ENCODE data around the gene SMAD6.
A peak's percentile ranks its signal among the peaks of the same experiment; 100 is the strongest.

The SMAD6 gene

DNA sequence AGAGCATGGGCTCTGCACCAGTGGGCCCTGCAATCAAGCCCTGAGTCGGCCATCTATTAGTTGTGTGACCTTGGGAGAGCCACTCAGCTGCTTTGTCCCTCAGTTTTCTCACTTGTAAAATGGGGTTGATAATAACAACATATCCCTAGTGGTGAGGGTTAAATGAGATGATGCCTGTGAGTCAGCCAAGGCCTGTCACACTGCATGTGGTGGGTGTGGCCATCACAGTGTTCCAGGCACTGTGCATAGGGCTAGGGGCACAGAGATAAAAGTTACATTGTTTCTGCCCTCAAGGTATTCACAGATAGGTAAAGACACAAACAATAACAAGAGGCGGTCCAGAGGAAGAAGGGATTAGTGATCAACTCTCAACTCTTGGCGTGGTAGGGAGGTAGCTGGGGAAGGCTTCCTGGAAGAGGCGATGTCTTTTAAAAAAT lies 19.5 kb downstream of the SMAD6 start:
- peak; percentile 57 for DNase-seq (ENCODE audit: low read depth)
- no peak overlapping the region for H3K4me3 ChIP-seq (ENCODE audit: low read length)
- TF ChIP-seq, protein P1, sequence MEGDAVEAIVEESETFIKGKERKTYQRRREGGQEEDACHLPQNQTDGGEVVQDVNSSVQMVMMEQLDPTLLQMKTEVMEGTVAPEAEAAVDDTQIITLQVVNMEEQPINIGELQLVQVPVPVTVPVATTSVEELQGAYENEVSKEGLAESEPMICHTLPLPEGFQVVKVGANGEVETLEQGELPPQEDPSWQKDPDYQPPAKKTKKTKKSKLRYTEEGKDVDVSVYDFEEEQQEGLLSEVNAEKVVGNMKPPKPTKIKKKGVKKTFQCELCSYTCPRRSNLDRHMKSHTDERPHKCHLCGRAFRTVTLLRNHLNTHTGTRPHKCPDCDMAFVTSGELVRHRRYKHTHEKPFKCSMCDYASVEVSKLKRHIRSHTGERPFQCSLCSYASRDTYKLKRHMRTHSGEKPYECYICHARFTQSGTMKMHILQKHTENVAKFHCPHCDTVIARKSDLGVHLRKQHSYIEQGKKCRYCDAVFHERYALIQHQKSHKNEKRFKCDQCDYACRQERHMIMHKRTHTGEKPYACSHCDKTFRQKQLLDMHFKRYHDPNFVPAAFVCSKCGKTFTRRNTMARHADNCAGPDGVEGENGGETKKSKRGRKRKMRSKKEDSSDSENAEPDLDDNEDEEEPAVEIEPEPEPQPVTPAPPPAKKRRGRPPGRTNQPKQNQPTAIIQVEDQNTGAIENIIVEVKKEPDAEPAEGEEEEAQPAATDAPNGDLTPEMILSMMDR (IDR thresholded peaks at IDR 0.05; ENCODE audit: insufficient read depth, low read depth, low read length, missing control alignments): no peak

- no peak for DNase-seq (ENCODE audit: low read depth)
- no peak overlapping the region for H3K4me3 ChIP-seq (ENCODE audit: low read length)
- TF ChIP-seq, protein P1 (IDR thresholded peaks at IDR 0.05; ENCODE audit: insufficient read depth, low read depth, low read length, missing control alignments): no peak
Measured at GRCh38 chr15:66721954-66722353, 19.9 kb downstream of the SMAD6 start.

GRCh38 chr15:66722757-66723540 lies 20.9 kb downstream of the SMAD6 start:
- TF ChIP-seq, protein P1 (IDR thresholded peaks at IDR 0.05; ENCODE audit: insufficient read depth, low read depth, low read length, missing control alignments): no peak
- H3K4me3 ChIP-seq (ENCODE audit: low read length): no peak overlapping the region
- DNase-seq (ENCODE audit: low read depth): no peak

DNA sequence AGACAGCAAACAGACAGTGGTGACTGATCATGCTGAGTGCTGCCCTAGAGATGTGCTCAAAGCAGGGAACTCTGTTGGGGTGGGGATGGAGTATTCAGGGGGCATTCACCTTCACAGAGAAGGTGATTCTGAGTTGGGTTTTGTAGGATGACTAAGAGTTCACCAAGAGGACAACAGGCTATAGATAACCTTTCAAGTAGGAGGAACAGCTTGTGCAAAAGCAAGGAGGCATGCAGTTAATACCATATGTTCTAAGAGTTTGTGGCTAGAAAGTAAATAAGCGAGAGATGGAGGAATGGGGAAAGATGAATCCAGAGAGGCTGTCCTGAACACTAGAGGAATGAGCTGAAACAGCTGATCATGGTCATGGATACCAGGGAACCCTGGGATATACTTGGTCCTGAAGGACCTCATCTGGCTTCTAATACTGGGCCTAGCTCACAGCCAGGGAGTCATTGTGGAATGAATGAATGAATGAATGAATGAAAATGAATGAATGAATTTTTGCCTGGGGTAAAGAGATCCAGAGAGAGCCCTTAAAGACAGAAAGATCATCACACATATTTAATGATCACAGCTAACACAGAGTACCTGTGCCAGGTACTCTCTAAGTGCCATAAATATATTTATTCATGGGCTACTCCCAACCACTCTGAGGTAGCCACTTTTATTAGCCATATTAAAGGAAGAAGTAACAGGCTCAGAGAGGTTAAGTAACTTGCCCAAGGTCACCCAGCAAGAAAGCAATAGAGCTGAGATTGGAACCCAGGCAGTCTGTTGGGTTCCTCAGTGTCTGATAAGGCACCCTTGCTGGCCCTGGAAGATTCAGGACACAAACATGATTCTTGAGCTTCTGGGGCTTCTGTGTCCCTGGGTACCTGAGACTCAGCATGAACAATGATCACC lies 22.0 kb downstream of the SMAD6 start:
- TF ChIP-seq, protein P1 (IDR thresholded peaks at IDR 0.05; ENCODE audit: insufficient read depth, low read depth, low read length, missing control alignments): no peak
- no peak for DNase-seq (ENCODE audit: low read depth)
- no peak overlapping the region for H3K4me3 ChIP-seq (ENCODE audit: low read length)

GRCh38 chr15:66724732-66725463 lies 22.9 kb downstream of the SMAD6 start:
- no peak overlapping the region for H3K4me3 ChIP-seq (ENCODE audit: low read length)

DNA sequence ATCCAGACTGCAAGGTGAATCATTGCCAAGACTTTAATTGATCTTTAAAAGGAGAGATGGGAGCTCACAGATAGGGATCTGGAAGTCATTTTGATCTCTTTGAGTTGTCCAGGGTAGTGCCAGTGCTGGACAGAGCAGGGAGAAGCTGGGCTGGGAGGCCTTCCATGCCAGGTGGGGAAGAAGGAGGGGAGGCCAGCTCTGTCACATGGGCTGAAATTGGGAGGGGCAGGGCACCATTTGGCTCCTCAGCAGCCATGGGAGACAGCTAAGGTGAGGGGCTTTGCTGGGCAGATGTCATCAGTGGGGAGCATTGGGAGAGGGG lies 23.4 kb downstream of the SMAD6 start:
- DNase-seq (ENCODE audit: low read depth): no peak
- H3K4me3 ChIP-seq (ENCODE audit: low read length): no peak overlapping the region
- TF ChIP-seq, protein P1 (IDR thresholded peaks at IDR 0.05; ENCODE audit: insufficient read depth, low read depth, low read length, missing control alignments): no peak

More at GRCh38 chr15:66724732-66725463, 22.9 kb downstream of the SMAD6 start:
- TF ChIP-seq, protein P1 (IDR thresholded peaks at IDR 0.05; ENCODE audit: insufficient read depth, low read depth, low read length, missing control alignments): no peak
- DNase-seq (ENCODE audit: low read depth): no peak
